NB4 (cell line): ENCODE data around the gene BTG2.

ENCODE experiments used
- MAX ChIP-seq: IDR thresholded peaks from 2 replicates; pipeline ENCODE4 v1.6.1; 2011; ENCODE audit warnings: low read depth, low read length
- POLR2A ChIP-seq: IDR thresholded peaks from 2 replicates; pipeline ENCODE4 v1.6.1; 2011; ENCODE audit warnings: mild to moderate bottlenecking; ENCODE audit not compliant: insufficient read length; ENCODE audit errors: extremely low read depth
- TF ChIP-seq, protein P1 (sequence below): IDR thresholded peaks from one replicate; pipeline ENCODE4 v1.5.1; 2012; ENCODE audit warnings: low read depth, low read length

DNA sequence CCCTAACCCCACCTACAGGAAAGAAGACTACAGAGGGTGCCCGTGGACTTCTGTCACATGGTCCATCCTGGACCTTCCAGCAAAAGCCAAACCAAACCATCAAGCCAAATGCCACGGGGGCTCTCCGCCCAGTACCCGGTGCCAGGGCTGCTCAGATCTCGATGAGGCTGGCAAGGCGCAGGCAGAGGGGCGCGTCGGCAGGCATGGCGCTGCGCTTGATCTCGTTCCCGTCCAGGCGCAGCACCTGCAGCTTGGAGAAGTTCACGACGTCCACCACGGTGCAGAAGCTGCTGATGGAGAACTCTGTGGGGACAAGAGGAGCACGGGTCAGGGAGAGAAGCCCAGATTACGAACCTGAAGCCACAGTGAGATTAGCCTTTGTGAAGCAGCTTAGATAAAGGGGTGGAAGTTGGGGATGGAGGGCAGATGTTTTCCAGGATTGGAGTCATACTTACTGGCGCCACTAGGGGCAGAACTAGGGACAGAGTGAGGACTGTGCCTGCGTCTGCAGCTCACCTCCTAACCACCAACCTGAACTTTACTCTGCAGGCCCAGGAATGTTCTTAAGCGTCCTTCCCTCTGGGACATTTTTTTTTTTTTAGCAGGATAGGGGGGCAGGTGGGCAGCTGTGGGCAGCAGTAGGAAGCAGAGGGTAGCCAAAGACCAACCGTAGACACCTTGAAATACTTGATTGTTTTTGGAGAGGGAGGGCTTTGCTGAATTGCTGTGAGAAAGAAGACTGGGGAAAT lies 37.0 kb downstream of the BTG2 start:
- no peak for TF ChIP-seq POLR2A
- TF ChIP-seq, protein P1, sequence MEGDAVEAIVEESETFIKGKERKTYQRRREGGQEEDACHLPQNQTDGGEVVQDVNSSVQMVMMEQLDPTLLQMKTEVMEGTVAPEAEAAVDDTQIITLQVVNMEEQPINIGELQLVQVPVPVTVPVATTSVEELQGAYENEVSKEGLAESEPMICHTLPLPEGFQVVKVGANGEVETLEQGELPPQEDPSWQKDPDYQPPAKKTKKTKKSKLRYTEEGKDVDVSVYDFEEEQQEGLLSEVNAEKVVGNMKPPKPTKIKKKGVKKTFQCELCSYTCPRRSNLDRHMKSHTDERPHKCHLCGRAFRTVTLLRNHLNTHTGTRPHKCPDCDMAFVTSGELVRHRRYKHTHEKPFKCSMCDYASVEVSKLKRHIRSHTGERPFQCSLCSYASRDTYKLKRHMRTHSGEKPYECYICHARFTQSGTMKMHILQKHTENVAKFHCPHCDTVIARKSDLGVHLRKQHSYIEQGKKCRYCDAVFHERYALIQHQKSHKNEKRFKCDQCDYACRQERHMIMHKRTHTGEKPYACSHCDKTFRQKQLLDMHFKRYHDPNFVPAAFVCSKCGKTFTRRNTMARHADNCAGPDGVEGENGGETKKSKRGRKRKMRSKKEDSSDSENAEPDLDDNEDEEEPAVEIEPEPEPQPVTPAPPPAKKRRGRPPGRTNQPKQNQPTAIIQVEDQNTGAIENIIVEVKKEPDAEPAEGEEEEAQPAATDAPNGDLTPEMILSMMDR = peak; percentile 71
- TF ChIP-seq MAX = no peak
